ENCODE data around the gene TGOLN2. TPM values are rescaled to one million over a fixed set of nuclear protein-coding genes. Genes with fewer than 3 reads are reported as not detected.
A peak's percentile ranks its signal among the peaks of the same experiment; 100 is the strongest.

The TGOLN2 gene
- total and polyA plus RNA-seq, 2 of the 13 experiments (the other 11 are each of a cell fraction or from before 2014, with no cell fraction given), result 99.6 to 155 TPM

DNA sequence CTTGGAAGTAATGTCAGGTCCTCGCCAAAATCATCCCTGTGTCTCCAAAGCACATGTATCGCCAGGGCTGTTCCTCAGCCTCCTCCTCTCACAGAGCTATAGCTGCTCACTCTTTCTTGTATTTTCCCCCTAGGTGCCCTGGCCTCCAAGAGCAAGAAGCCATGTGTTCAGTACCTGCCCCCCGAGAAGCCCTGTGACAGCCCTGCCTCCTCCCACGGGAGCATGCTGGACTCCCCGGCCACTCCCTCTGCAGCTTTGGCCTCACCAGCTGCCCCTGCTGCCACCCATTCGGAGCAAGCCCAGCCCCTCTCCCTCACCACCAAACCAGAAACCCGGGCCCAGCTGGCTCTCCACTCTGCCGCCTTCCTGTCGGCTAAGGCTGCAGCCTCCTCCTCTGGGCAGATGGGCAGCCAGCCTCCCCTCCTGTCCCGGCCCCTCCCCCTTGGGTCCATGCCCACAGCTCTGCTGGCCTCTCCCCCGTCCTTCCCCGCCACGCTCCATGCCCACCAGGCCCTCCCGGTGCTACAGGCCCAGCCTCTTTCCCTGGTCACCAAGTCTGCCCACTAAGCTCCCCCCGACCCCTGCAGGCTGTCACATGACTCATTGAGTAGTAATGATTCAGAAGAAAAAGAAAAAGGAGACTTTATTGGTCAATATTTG lies 18.8 kb downstream of the TGOLN2 start (continued):
- TF ChIP-seq, protein P1, sequence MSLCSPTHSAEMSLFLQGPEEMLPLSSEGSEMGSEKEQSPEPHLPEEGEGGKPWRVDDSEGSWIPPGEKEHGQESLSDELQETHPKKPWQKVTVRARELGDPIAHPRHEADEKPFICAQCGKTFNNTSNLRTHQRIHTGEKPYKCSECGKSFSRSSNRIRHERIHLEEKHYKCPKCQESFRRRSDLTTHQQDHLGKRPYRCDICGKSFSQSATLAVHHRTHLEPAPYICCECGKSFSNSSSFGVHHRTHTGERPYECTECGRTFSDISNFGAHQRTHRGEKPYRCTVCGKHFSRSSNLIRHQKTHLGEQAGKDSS (CRISPR knock-in tag; IDR thresholded peaks at IDR 0.05; ENCODE audit: borderline replicate concordance, low read depth), result no peak; the same call in 1 of the 2 replicates
- TF ChIP-seq, protein P2, sequence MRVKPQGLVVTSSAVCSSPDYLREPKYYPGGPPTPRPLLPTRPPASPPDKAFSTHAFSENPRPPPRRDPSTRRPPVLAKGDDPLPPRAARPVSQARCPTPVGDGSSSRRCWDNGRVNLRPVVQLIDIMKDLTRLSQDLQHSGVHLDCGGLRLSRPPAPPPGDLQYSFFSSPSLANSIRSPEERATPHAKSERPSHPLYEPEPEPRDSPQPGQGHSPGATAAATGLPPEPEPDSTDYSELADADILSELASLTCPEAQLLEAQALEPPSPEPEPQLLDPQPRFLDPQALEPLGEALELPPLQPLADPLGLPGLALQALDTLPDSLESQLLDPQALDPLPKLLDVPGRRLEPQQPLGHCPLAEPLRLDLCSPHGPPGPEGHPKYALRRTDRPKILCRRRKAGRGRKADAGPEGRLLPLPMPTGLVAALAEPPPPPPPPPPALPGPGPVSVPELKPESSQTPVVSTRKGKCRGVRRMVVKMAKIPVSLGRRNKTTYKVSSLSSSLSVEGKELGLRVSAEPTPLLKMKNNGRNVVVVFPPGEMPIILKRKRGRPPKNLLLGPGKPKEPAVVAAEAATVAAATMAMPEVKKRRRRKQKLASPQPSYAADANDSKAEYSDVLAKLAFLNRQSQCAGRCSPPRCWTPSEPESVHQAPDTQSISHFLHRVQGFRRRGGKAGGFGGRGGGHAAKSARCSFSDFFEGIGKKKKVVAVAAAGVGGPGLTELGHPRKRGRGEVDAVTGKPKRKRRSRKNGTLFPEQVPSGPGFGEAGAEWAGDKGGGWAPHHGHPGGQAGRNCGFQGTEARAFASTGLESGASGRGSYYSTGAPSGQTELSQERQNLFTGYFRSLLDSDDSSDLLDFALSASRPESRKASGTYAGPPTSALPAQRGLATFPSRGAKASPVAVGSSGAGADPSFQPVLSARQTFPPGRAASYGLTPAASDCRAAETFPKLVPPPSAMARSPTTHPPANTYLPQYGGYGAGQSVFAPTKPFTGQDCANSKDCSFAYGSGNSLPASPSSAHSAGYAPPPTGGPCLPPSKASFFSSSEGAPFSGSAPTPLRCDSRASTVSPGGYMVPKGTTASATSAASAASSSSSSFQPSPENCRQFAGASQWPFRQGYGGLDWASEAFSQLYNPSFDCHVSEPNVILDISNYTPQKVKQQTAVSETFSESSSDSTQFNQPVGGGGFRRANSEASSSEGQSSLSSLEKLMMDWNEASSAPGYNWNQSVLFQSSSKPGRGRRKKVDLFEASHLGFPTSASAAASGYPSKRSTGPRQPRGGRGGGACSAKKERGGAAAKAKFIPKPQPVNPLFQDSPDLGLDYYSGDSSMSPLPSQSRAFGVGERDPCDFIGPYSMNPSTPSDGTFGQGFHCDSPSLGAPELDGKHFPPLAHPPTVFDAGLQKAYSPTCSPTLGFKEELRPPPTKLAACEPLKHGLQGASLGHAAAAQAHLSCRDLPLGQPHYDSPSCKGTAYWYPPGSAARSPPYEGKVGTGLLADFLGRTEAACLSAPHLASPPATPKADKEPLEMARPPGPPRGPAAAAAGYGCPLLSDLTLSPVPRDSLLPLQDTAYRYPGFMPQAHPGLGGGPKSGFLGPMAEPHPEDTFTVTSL (CRISPR knock-in tag; IDR thresholded peaks at IDR 0.05; ENCODE audit: borderline replicate concordance), result no peak
- TF ChIP-seq ERF (CRISPR knock-in tag; IDR thresholded peaks at IDR 0.05) (0 out of 2 replicates have a peak, but pooled peaks have one; percentile 11), ZNF83 (CRISPR knock-in tag; IDR thresholded peaks at IDR 0.05; ENCODE audit: borderline replicate concordance) (no peak), ZNF546 (CRISPR knock-in tag; conservative IDR thresholded peaks at IDR 0.05) (no peak), ZNF460 (CRISPR knock-in tag; IDR thresholded peaks at IDR 0.05; ENCODE audit: borderline replicate concordance) (no peak), PITX1 (CRISPR knock-in tag; IDR thresholded peaks at IDR 0.05) (no peak)
- TF ChIP-seq, protein P3, sequence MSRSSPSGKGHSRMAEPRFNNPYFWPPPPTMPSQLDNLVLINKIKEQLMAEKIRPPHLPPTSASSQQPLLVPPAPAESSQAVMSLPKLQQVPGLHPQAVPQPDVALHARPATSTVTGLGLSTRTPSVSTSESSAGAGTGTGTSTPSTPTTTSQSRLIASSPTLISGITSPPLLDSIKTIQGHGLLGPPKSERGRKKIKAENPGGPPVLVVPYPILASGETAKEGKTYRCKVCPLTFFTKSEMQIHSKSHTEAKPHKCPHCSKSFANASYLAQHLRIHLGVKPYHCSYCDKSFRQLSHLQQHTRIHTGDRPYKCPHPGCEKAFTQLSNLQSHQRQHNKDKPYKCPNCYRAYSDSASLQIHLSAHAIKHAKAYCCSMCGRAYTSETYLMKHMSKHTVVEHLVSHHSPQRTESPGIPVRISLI (CRISPR knock-in tag; IDR thresholded peaks at IDR 0.05; ENCODE audit: borderline replicate concordance), result no peak
- TF ChIP-seq, protein P4, sequence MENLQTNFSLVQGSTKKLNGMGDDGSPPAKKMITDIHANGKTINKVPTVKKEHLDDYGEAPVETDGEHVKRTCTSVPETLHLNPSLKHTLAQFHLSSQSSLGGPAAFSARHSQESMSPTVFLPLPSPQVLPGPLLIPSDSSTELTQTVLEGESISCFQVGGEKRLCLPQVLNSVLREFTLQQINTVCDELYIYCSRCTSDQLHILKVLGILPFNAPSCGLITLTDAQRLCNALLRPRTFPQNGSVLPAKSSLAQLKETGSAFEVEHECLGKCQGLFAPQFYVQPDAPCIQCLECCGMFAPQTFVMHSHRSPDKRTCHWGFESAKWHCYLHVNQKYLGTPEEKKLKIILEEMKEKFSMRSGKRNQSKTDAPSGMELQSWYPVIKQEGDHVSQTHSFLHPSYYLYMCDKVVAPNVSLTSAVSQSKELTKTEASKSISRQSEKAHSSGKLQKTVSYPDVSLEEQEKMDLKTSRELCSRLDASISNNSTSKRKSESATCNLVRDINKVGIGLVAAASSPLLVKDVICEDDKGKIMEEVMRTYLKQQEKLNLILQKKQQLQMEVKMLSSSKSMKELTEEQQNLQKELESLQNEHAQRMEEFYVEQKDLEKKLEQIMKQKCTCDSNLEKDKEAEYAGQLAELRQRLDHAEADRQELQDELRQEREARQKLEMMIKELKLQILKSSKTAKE (CRISPR knock-in tag; IDR thresholded peaks at IDR 0.05; ENCODE audit: borderline replicate concordance), result no peak
- TF ChIP-seq, protein P5, sequence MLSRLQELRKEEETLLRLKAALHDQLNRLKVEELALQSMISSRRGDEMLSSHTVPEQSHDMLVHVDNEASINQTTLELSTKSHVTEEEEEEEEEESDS (CRISPR knock-in tag; IDR thresholded peaks at IDR 0.05; ENCODE audit: borderline replicate concordance), result no peak

All from HepG2 (cell line).